HFFc6 (cell line): ENCODE measurements around the gene C1QL2. TPM values are rescaled to one million over a fixed set of nuclear protein-coding genes. Genes with fewer than 3 reads are reported as not detected.

Source experiments
- DNase-seq: peaks from one replicate; pipeline ENCODE4 v3.0.0-alpha.2; 2018
- H3K27ac Mint-ChIP-seq: 2 replicates; pipeline ENCODE4 v1.8.0; 2020; ENCODE audit warnings: mild to moderate bottlenecking, mixed read lengths
- H3K27me3 Mint-ChIP-seq: 2 replicates; pipeline ENCODE4 v1.8.0; 2021; ENCODE audit warnings: mild to moderate bottlenecking, moderate library complexity, mixed read lengths; ENCODE audit not compliant: insufficient read depth
- H3K36me3 Mint-ChIP-seq: 2 replicates; pipeline ENCODE4 v1.8.0; 2021; ENCODE audit warnings: low read depth, mixed read lengths
- H3K4me1 Mint-ChIP-seq: 2 replicates; pipeline ENCODE4 v1.8.0; 2020; ENCODE audit warnings: low read depth, mixed read lengths
- H3K4me3 Mint-ChIP-seq: 2 replicates; pipeline ENCODE4 v1.8.0; 2020; ENCODE audit warnings: mild to moderate bottlenecking, moderate library complexity, mixed read lengths
- H3K9me3 Mint-ChIP-seq: 2 replicates; pipeline ENCODE4 v1.8.0; 2020; ENCODE audit warnings: mild to moderate bottlenecking, mixed read lengths
- CTCF ChIP-seq: fragments of 200-600 bp; sonication (generic); IDR thresholded peaks from 2 replicates; pipeline ENCODE4 v1.5.0; 2021; ENCODE audit warnings: antibody characterized with exemption, mild to moderate bottlenecking
- total RNA-seq, 6 experiments: library from RNA; stranded (reverse); fragmentation: NEBNext Ultra II Directional; extraction: Animal tissue kit (Norgen Biotek cat#: 25700); gene quantifications; 2 replicates in 1 of 6; 3 replicates in 5 of 6; pipeline ENCODE4 v1.2.3, GENCODE V29; 2021

C1QL2 gene
- total RNA-seq, 6 experiments from 2014 or later, result not detected

GRCh38 chr2:119122663-119123062, 35.9 kb downstream of the C1QL2 start:
- Mint-ChIP-seq H3K27me3 (peaks cover 41% of the 10 kb centered on the region), H3K27ac (no peak overlapping the region), H3K4me1 (no peaks in the 10 kb centered on the region), H3K9me3 (no peaks in the 10 kb centered on the region), H3K4me3 (no peak overlapping the region), H3K36me3 (no peaks in the 10 kb centered on the region)
- no peak for DNase-seq
- TF ChIP-seq CTCF, result no peak

GRCh38 chr2:119119999-119120756, 38.4 kb downstream of the C1QL2 start:
- Mint-ChIP-seq H3K36me3 (no peaks in the 10 kb centered on the region), H3K4me3 (no peak overlapping the region), H3K4me1 (no peaks in the 10 kb centered on the region), H3K27ac (no peak overlapping the region), H3K27me3 (peaks cover 38% of the 10 kb centered on the region), H3K9me3 (no peaks in the 10 kb centered on the region)
- DNase-seq, result no peak
- no peak for TF ChIP-seq CTCF

GRCh38 chr2:119119076-119119785, 39.3 kb downstream of the C1QL2 start:
- peaks cover 31% of the 10 kb centered on the region for H3K27me3 Mint-ChIP-seq
- H3K4me1 Mint-ChIP-seq, result no peaks in the 10 kb centered on the region
- DNase-seq, result no peak
- H3K9me3 Mint-ChIP-seq, result no peaks in the 10 kb centered on the region
- no peak overlapping the region for H3K4me3 Mint-ChIP-seq
- no peaks in the 10 kb centered on the region for H3K36me3 Mint-ChIP-seq
- TF ChIP-seq CTCF, result no peak
- no peak overlapping the region for H3K27ac Mint-ChIP-seq

GRCh38 chr2:119117891-119118882, 40.4 kb downstream of the C1QL2 start:
- no peak for DNase-seq
- H3K36me3 Mint-ChIP-seq, result no peaks in the 10 kb centered on the region
- no peak overlapping the region for H3K27ac Mint-ChIP-seq
- no peak for TF ChIP-seq CTCF
- peaks cover 27% of the 10 kb centered on the region for H3K27me3 Mint-ChIP-seq
- H3K4me1 Mint-ChIP-seq, result no peaks in the 10 kb centered on the region
- H3K9me3 Mint-ChIP-seq, result no peaks in the 10 kb centered on the region
- no peak overlapping the region for H3K4me3 Mint-ChIP-seq

- Mint-ChIP-seq H3K36me3 (no peaks in the 10 kb centered on the region), H3K4me1 (no peaks in the 10 kb centered on the region), H3K4me3 (no peak overlapping the region), H3K27me3 (peaks cover 24% of the 10 kb centered on the region), H3K27ac (no peak overlapping the region), H3K9me3 (no peaks in the 10 kb centered on the region)
- no peak for DNase-seq
- TF ChIP-seq CTCF, result no peak
Observed at GRCh38 chr2:119117408-119117807, 41.1 kb downstream of the C1QL2 start.
